Measurements from ENCODE around the gene TXNRD2. TPM values are rescaled to one million over a fixed set of nuclear protein-coding genes. Genes with fewer than 3 reads are reported as not detected.

TXNRD2 gene
- total RNA-seq, 1 donor from 2014 or later: 46.0 TPM

DNA sequence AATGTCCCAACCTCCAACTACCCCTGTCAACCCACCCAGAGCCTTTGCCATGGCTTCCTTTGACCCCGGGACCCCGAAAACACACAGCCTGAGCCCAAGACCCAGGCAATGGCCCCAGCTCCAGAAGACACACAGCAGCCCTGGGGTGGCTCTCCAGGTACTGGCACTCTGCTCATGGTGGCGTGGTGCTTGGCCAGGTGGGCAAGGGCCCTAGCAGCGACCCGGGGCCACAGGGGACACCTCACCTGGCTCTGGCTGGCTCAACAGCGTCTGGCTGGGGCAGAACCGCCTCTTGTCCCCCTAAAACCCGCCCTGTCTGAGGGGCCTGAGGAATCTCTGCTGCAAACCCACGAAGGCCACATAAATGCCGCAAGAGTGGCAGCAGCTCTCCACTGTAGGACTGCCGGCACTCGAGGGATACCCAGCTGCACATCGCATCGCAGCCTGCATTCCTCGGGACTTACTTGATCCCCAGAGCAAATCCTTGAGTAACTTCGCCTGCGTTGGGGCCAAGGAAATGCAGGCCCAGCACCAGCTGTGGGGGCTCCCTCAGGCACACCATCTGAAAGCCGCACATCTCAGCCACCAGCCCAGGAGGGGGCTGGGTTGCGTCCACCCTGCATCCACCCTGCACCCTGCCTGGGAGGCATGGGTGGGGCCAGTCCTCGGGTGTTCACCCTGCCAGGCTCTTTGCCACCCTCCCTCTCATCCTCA is 63.8 kb downstream of the TXNRD2 start:
- no peak overlapping the region for H3K27ac ChIP-seq
- DNase-seq (ENCODE audit: low spot score in 2 of 2): peak; percentile 5 to 58
- H3K36me3 ChIP-seq: peaks cover 7 to 18% of the 10 kb centered on the region in 2 donors
- H3K4me1 ChIP-seq: peaks cover 20 to 32% of the 10 kb centered on the region in 2 donors
- no peaks in the 10 kb centered on the region for H3K27me3 ChIP-seq
- intact Hi-C loops (cut with DNase I): loop anchor here (5.0 kb wide), 1 partner anchor 35 kb away; no protein-coding TSS in a partner anchor
- no peaks in the 10 kb centered on the region for H3K9me3 ChIP-seq
- H3K4me3 ChIP-seq: no peak overlapping the region
- TF ChIP-seq CTCF (IDR thresholded peaks at IDR 0.05): no peak

DNA sequence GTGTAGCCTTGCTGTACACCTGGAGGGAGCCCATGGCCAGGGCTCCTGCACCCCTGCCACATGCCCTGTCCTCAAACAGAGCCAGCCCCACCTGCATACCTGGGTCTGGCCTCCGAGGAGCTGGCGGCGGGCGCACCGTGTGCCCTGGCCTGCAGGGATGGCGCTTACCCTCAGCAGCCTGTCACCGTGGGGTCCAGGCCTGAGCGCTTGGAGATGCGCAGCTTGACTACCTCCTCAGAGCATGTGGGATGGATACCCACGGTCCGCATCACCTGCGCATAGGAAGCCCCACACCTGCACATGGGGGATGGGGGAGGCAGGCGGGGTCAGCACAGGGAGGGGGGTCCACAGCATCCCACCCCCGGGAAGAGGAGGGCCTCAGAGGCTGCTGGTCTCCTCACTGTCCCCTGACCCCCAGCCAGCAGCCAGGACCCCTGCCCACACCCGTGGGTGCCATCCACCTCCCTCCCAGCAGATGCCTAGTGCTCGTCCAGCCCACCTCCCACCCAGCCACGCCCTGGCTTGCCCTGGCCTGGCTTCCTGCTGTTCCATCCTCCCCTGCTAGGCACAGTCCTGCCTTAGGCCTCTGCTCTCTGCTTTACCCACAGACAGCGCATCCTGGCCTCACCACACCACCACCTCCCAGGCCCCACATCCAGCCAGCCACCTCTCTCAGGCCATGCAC is 64.5 kb downstream of the TXNRD2 start:
- peak; percentile 1 to 59 for DNase-seq (ENCODE audit: low spot score in 2 of 2)
- Histone ChIP-seq H3K27ac (no peak overlapping the region), H3K27me3 (no peaks in the 10 kb centered on the region), H3K4me3 (no peak overlapping the region), H3K4me1 (peaks cover 20 to 31% of the 10 kb centered on the region in 2 donors), H3K9me3 (no peaks in the 10 kb centered on the region), H3K36me3 (peaks cover 5 to 16% of the 10 kb centered on the region in 2 donors)
- TF ChIP-seq CTCF (IDR thresholded peaks at IDR 0.05): no peak
- intact Hi-C loops (cut with DNase I): loop anchor here (5.0 kb wide), 1 partner anchor 35 kb away; no protein-coding TSS in a partner anchor

GRCh38 chr22:19876314-19876940 is 65.2 kb downstream of the TXNRD2 start:
- peaks cover 5 to 16% of the 10 kb centered on the region in 2 donors for H3K36me3 ChIP-seq
- no peaks in the 10 kb centered on the region for H3K27me3 ChIP-seq
- H3K4me1 ChIP-seq: peaks cover 17 to 25% of the 10 kb centered on the region in 2 donors
- H3K4me3 ChIP-seq: no peak overlapping the region
- H3K27ac ChIP-seq: peak overlapping the region; percentile 12 to 54
- H3K9me3 ChIP-seq: no peaks in the 10 kb centered on the region
- peak; percentile 7 to 60 for DNase-seq (ENCODE audit: low spot score in 2 of 2)
- no peak for TF ChIP-seq CTCF (IDR thresholded peaks at IDR 0.05)
- intact Hi-C loops (cut with DNase I): loop anchor here (5.0 kb wide), 1 partner anchor 34 kb away; no protein-coding TSS in a partner anchor

GRCh38 chr22:19875531-19876313 is 65.9 kb downstream of the TXNRD2 start:
- intact Hi-C loops (cut with DNase I): loop anchor here (5.0 kb wide), 1 partner anchor 33 kb away; no protein-coding TSS in a partner anchor
- Histone ChIP-seq H3K27me3 (no peaks in the 10 kb centered on the region), H3K4me3 (no peak overlapping the region), H3K36me3 (peaks cover 5 to 16% of the 10 kb centered on the region in 2 donors), H3K9me3 (no peaks in the 10 kb centered on the region), H3K4me1 (peaks cover 16 to 20% of the 10 kb centered on the region in 2 donors), H3K27ac (peak overlapping the region; percentile 12 to 54)
- no peak for TF ChIP-seq CTCF (IDR thresholded peaks at IDR 0.05)
- DNase-seq (ENCODE audit: low spot score in 2 of 2): peak; percentile 5 to 64

DNA sequence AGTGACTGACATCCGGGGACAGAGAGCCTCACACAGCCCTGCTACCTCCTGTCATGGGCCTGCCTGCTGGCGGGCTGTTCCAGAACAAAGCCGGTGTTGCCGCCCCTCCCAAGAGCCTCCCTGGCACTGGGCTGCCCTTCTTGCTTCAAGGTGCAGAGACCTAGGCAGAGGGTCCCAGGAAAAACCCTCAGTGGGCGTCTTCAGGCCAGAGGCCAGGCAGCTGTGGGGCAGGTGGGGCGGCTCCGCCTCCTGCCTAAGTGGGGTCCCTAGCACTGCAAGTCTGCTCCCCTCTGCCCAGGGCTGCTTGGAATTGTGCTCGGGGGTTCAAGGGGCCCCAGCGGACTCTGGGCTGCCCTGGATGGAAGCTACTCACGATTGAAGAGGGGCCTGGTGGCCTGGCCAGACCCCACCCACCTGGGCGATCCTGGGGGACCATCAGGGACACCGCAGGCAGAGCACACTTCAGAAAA is 66.5 kb downstream of the TXNRD2 start:
- H3K4me1 ChIP-seq: peaks cover 16 to 20% of the 10 kb centered on the region in 2 donors
- DNase-seq (ENCODE audit: low spot score in 2 of 2): peak; percentile 6 to 59
- peaks cover 5 to 16% of the 10 kb centered on the region in 2 donors for H3K36me3 ChIP-seq
- H3K9me3 ChIP-seq: no peaks in the 10 kb centered on the region
- H3K27me3 ChIP-seq: no peaks in the 10 kb centered on the region
- intact Hi-C loops (cut with DNase I): loop anchor here (5.0 kb wide), 1 partner anchor 33 kb away; no protein-coding TSS in a partner anchor
- peak overlapping the region; percentile 49 to 54 for H3K27ac ChIP-seq
- H3K4me3 ChIP-seq: no peak overlapping the region
- no peak for TF ChIP-seq CTCF (IDR thresholded peaks at IDR 0.05)

All from ascending aorta (tissue), 2 donors.